Right hindlimb (tissue), 1 donor: ENCODE data around the gene WDTC1.
A peak's percentile ranks its signal among the peaks of the same experiment; 100 is the strongest.

Experiments used
- DNase-seq: peaks from one replicate; pipeline ENCODE4 v3.0.0-alpha.2; 2018

The WDTC1 gene

GRCh38 chr1:27339213-27339612 is 104.8 kb downstream of the WDTC1 start:
- no peak for DNase-seq

- no peak for DNase-seq
Observed at GRCh38 chr1:27341525-27342252, 107.3 kb downstream of the WDTC1 start, which contains the start of gene SYTL1. Gene SYTL1 (plus strand): TSS chr1:27342022. CDS start chr1:27345335, 3,313 bp downstream.

- no peak for DNase-seq
Observed at GRCh38 chr1:27342391-27342777, 108.0 kb downstream of the WDTC1 start.

- no peak for DNase-seq
Observed at GRCh38 chr1:27342778-27343638, 108.6 kb downstream of the WDTC1 start.

- no peak for DNase-seq
Observed at GRCh38 chr1:27343639-27344025, 109.2 kb downstream of the WDTC1 start.

- DNase-seq, result no peak
Observed at GRCh38 chr1:27345272-27345671, 110.8 kb downstream of the WDTC1 start.

GRCh38 chr1:27346357-27346756 is 111.9 kb downstream of the WDTC1 start:
- no peak for DNase-seq

GRCh38 chr1:27346991-27347624 is 112.7 kb downstream of the WDTC1 start:
- DNase-seq, result no peak

- no peak for DNase-seq
Observed at GRCh38 chr1:27348861-27349783, 114.7 kb downstream of the WDTC1 start.

- peak; percentile 79 for DNase-seq
Observed at GRCh38 chr1:27349784-27350662, 115.6 kb downstream of the WDTC1 start.

- peak; percentile 63 for DNase-seq
Observed at GRCh38 chr1:27350663-27351540, 116.5 kb downstream of the WDTC1 start.

- DNase-seq, result no peak
Observed at GRCh38 chr1:27351541-27352107, 117.2 kb downstream of the WDTC1 start.

GRCh38 chr1:27353166-27353565 is 118.7 kb downstream of the WDTC1 start:
- DNase-seq, result no peak

GRCh38 chr1:27353629-27354028 is 119.2 kb downstream of the WDTC1 start:
- no peak for DNase-seq

- DNase-seq, result no peak
Observed at GRCh38 chr1:27355683-27356082, 121.3 kb downstream of the WDTC1 start.

- DNase-seq, result no peak
Observed at GRCh38 chr1:27356277-27356618, 121.8 kb downstream of the WDTC1 start.

- DNase-seq, result no peak
Observed at GRCh38 chr1:27356619-27357280, 122.3 kb downstream of the WDTC1 start.

GRCh38 chr1:27357281-27358037 is 123.0 kb downstream of the WDTC1 start:
- peak; percentile 86 for DNase-seq
